Uterus (tissue), 2 donors: ENCODE measurements around the gene TBC1D22B.

Experiments used
- CTCF ChIP-seq, 4 experiments: fragments of 200-600 bp in 2 of 4; fragments of 450-650 bp in 2 of 4; sonication (generic) in 2 of 4; IDR thresholded peaks; one replicate each; pipeline ENCODE4 v1.5.1; 2016 to 2019; ENCODE audit warnings: antibody characterized with exemption in 4 of 4, mild to moderate bottlenecking in 2 of 4, moderate library complexity in 1 of 4
- POLR2A ChIP-seq, 2 donors: fragments of 450-650 bp; IDR thresholded peaks; one replicate each; pipeline ENCODE4 v1.6.1; 2016; ENCODE audit warnings: antibody characterized with exemption in 2 of 2, mild to moderate bottlenecking in 1 of 2, moderate library complexity in 1 of 2

GRCh38 chr6:37302086-37302686 is 44.6 kb downstream of the TBC1D22B start:
- TF ChIP-seq CTCF (IDR thresholded peaks at IDR 0.05) (no peak), POLR2A (IDR thresholded peaks at IDR 0.05) (no peak)
